ENCODE data around the gene SYNJ2.

The SYNJ2 gene

GRCh38 chr6:157988700-157989063 lies 7.0 kb downstream of the SYNJ2 start:
- Histone ChIP-seq H3K36me3 (ENCODE audit: control insufficient read depth, insufficient read depth, low read length) (no peaks in the 10 kb centered on the region), H3K27me3 (ENCODE audit: control insufficient read depth, insufficient read depth, low read length) (no peaks in the 10 kb centered on the region), H3K4me3 (ENCODE audit: low read length) (no peak overlapping the region), H3K9ac (ENCODE audit: low read length) (no peak overlapping the region), H3K27ac (ENCODE audit: low read depth, low read length) (no peak overlapping the region), H3K4me1 (ENCODE audit: control insufficient read depth, insufficient read depth, low read length) (peaks cover 6% of the 10 kb centered on the region)

- Histone ChIP-seq H3K9ac (ENCODE audit: low read length) (no peak overlapping the region), H3K4me3 (ENCODE audit: low read length) (peak overlapping the region; percentile 10), H3K4me1 (ENCODE audit: control insufficient read depth, insufficient read depth, low read length) (peaks cover 6% of the 10 kb centered on the region), H3K27ac (ENCODE audit: low read depth, low read length) (peak overlapping the region; percentile 34), H3K36me3 (ENCODE audit: control insufficient read depth, insufficient read depth, low read length) (no peaks in the 10 kb centered on the region), H3K27me3 (ENCODE audit: control insufficient read depth, insufficient read depth, low read length) (no peaks in the 10 kb centered on the region)
These were observed 8.1 kb downstream of the SYNJ2 start for GRCh38 chr6:157989541-157990289.

- Histone ChIP-seq H3K4me1 (ENCODE audit: control insufficient read depth, insufficient read depth, low read length) (peaks cover 2% of the 10 kb centered on the region), H3K27ac (ENCODE audit: low read depth, low read length) (peak overlapping the region; percentile 34), H3K9ac (ENCODE audit: low read length) (no peak overlapping the region)
These were observed 8.8 kb downstream of the SYNJ2 start for GRCh38 chr6:157990321-157991066.

GRCh38 chr6:157991067-157991432 lies 9.4 kb downstream of the SYNJ2 start:
- no peak overlapping the region for H3K9ac ChIP-seq (ENCODE audit: low read length)
- no peaks in the 10 kb centered on the region for H3K36me3 ChIP-seq (ENCODE audit: control insufficient read depth, insufficient read depth, low read length)
- no peaks in the 10 kb centered on the region for H3K27me3 ChIP-seq (ENCODE audit: control insufficient read depth, insufficient read depth, low read length)
- peaks cover 2% of the 10 kb centered on the region for H3K4me1 ChIP-seq (ENCODE audit: control insufficient read depth, insufficient read depth, low read length)
- no peak overlapping the region for H3K27ac ChIP-seq (ENCODE audit: low read depth, low read length)
- H3K4me3 ChIP-seq (ENCODE audit: low read length): no peak overlapping the region

More at GRCh38 chr6:157990321-157991066, 8.8 kb downstream of the SYNJ2 start:
- H3K4me3 ChIP-seq (ENCODE audit: low read length): no peak overlapping the region
- H3K36me3 ChIP-seq (ENCODE audit: control insufficient read depth, insufficient read depth, low read length): no peaks in the 10 kb centered on the region
- H3K27me3 ChIP-seq (ENCODE audit: control insufficient read depth, insufficient read depth, low read length): no peaks in the 10 kb centered on the region

- no peak overlapping the region for H3K4me3 ChIP-seq (ENCODE audit: low read length)
- no peak overlapping the region for H3K9ac ChIP-seq (ENCODE audit: low read length)
- H3K4me1 ChIP-seq (ENCODE audit: control insufficient read depth, insufficient read depth, low read length): peaks cover 2% of the 10 kb centered on the region
- H3K36me3 ChIP-seq (ENCODE audit: control insufficient read depth, insufficient read depth, low read length): no peaks in the 10 kb centered on the region
- no peak overlapping the region for H3K27ac ChIP-seq (ENCODE audit: low read depth, low read length)
- no peaks in the 10 kb centered on the region for H3K27me3 ChIP-seq (ENCODE audit: control insufficient read depth, insufficient read depth, low read length)
These were observed 11.4 kb downstream of the SYNJ2 start for GRCh38 chr6:157993076-157993475.

- peaks cover 8% of the 10 kb centered on the region for H3K4me1 ChIP-seq (ENCODE audit: control insufficient read depth, insufficient read depth, low read length)
- no peak overlapping the region for H3K27ac ChIP-seq (ENCODE audit: low read depth, low read length)
- no peak overlapping the region for H3K4me3 ChIP-seq (ENCODE audit: low read length)
- H3K36me3 ChIP-seq (ENCODE audit: control insufficient read depth, insufficient read depth, low read length): no peaks in the 10 kb centered on the region
- H3K9ac ChIP-seq (ENCODE audit: low read length): no peak overlapping the region
- H3K27me3 ChIP-seq (ENCODE audit: control insufficient read depth, insufficient read depth, low read length): no peaks in the 10 kb centered on the region
These were observed 12.6 kb downstream of the SYNJ2 start for GRCh38 chr6:157994125-157994795.

GRCh38 chr6:157995458-157995857 lies 13.8 kb downstream of the SYNJ2 start:
- H3K36me3 ChIP-seq (ENCODE audit: control insufficient read depth, insufficient read depth, low read length): no peaks in the 10 kb centered on the region
- no peak overlapping the region for H3K9ac ChIP-seq (ENCODE audit: low read length)
- H3K4me3 ChIP-seq (ENCODE audit: low read length): no peak overlapping the region
- no peaks in the 10 kb centered on the region for H3K27me3 ChIP-seq (ENCODE audit: control insufficient read depth, insufficient read depth, low read length)
- H3K27ac ChIP-seq (ENCODE audit: low read depth, low read length): no peak overlapping the region
- H3K4me1 ChIP-seq (ENCODE audit: control insufficient read depth, insufficient read depth, low read length): peaks cover 16% of the 10 kb centered on the region

- Histone ChIP-seq H3K27ac (ENCODE audit: low read depth, low read length) (no peak overlapping the region), H3K4me3 (ENCODE audit: low read length) (no peak overlapping the region), H3K4me1 (ENCODE audit: control insufficient read depth, insufficient read depth, low read length) (peaks cover 16% of the 10 kb centered on the region), H3K9ac (ENCODE audit: low read length) (no peak overlapping the region), H3K36me3 (ENCODE audit: control insufficient read depth, insufficient read depth, low read length) (no peaks in the 10 kb centered on the region), H3K27me3 (ENCODE audit: control insufficient read depth, insufficient read depth, low read length) (no peaks in the 10 kb centered on the region)
These were observed 14.6 kb downstream of the SYNJ2 start for GRCh38 chr6:157996201-157996712.

- no peak overlapping the region for H3K9ac ChIP-seq (ENCODE audit: low read length)
These were observed 15.4 kb downstream of the SYNJ2 start for GRCh38 chr6:157996918-157997702.

GRCh38 chr6:157997893-157998608 lies 16.4 kb downstream of the SYNJ2 start:
- no peak overlapping the region for H3K4me3 ChIP-seq (ENCODE audit: low read length)
- no peak overlapping the region for H3K27ac ChIP-seq (ENCODE audit: low read depth, low read length)
- H3K27me3 ChIP-seq (ENCODE audit: control insufficient read depth, insufficient read depth, low read length): no peaks in the 10 kb centered on the region
- no peak overlapping the region for H3K9ac ChIP-seq (ENCODE audit: low read length)
- H3K36me3 ChIP-seq (ENCODE audit: control insufficient read depth, insufficient read depth, low read length): no peaks in the 10 kb centered on the region
- H3K4me1 ChIP-seq (ENCODE audit: control insufficient read depth, insufficient read depth, low read length): peaks cover 31% of the 10 kb centered on the region

More at GRCh38 chr6:157996918-157997702, 15.4 kb downstream of the SYNJ2 start:
- Histone ChIP-seq H3K4me1 (ENCODE audit: control insufficient read depth, insufficient read depth, low read length) (peaks cover 22% of the 10 kb centered on the region), H3K27me3 (ENCODE audit: control insufficient read depth, insufficient read depth, low read length) (no peaks in the 10 kb centered on the region), H3K4me3 (ENCODE audit: low read length) (no peak overlapping the region), H3K27ac (ENCODE audit: low read depth, low read length) (no peak overlapping the region), H3K36me3 (ENCODE audit: control insufficient read depth, insufficient read depth, low read length) (no peaks in the 10 kb centered on the region)

- no peak overlapping the region for H3K27ac ChIP-seq (ENCODE audit: low read depth, low read length)
- peaks cover 38% of the 10 kb centered on the region for H3K4me1 ChIP-seq (ENCODE audit: control insufficient read depth, insufficient read depth, low read length)
- H3K27me3 ChIP-seq (ENCODE audit: control insufficient read depth, insufficient read depth, low read length): no peaks in the 10 kb centered on the region
- H3K36me3 ChIP-seq (ENCODE audit: control insufficient read depth, insufficient read depth, low read length): no peaks in the 10 kb centered on the region
- H3K9ac ChIP-seq (ENCODE audit: low read length): no peak overlapping the region
- H3K4me3 ChIP-seq (ENCODE audit: low read length): no peak overlapping the region
These were observed 17.1 kb downstream of the SYNJ2 start for GRCh38 chr6:157998707-157999167.

Measured in rectal smooth muscle tissue (tissue), 1 donor.